Measurements from ENCODE around the gene CPM.

CPM gene

GRCh38 chr12:68873316-68873715 lies 59.7 kb downstream of the CPM start:
- DNase-seq, result no peak

- peak in 1 of 3 experiments; percentile 11 for DNase-seq
Measured at GRCh38 chr12:68871921-68872320, 61.0 kb downstream of the CPM start.

- DNase-seq, result no peak
Measured at GRCh38 chr12:68871396-68871795, 61.6 kb downstream of the CPM start.

GRCh38 chr12:68870443-68870842 lies 62.5 kb downstream of the CPM start:
- DNase-seq, result no peak

GRCh38 chr12:68870011-68870410 lies 63.0 kb downstream of the CPM start:
- DNase-seq, result no peak

GRCh38 chr12:68868043-68868790 lies 64.8 kb downstream of the CPM start:
- no peak for DNase-seq

- DNase-seq, result no peak
Measured at GRCh38 chr12:68867606-68868005, 65.4 kb downstream of the CPM start.

- peak in 1 of 3 experiments; percentile 53 for DNase-seq
Measured at GRCh38 chr12:68866950-68867349, 66.0 kb downstream of the CPM start.

GRCh38 chr12:68865399-68866164 lies 67.4 kb downstream of the CPM start:
- DNase-seq, result no peak

GRCh38 chr12:68864604-68865003 lies 68.4 kb downstream of the CPM start:
- DNase-seq, result no peak

- DNase-seq, result peak; percentile 25 to 76 (median 71)
Measured at GRCh38 chr12:68863886-68864454, 69.0 kb downstream of the CPM start.

GRCh38 chr12:68863109-68863770 lies 69.7 kb downstream of the CPM start:
- no peak for DNase-seq

GRCh38 chr12:68861890-68862289 lies 71.1 kb downstream of the CPM start:
- no peak for DNase-seq

GRCh38 chr12:68856510-68856909 lies 76.5 kb downstream of the CPM start:
- DNase-seq, result no peak

- DNase-seq, result no peak
Measured at GRCh38 chr12:68855771-68856170, 77.2 kb downstream of the CPM start.

- DNase-seq, result no peak
Measured at GRCh38 chr12:68855111-68855510, 77.9 kb downstream of the CPM start.

GRCh38 chr12:68854554-68854953 lies 78.4 kb downstream of the CPM start:
- DNase-seq, result no peak

- no peak for DNase-seq
Measured at GRCh38 chr12:68854078-68854468, 78.9 kb downstream of the CPM start.

- DNase-seq, result no peak
Measured at GRCh38 chr12:68853396-68854077, 79.4 kb downstream of the CPM start.

GRCh38 chr12:68851592-68852306 lies 81.2 kb downstream of the CPM start:
- DNase-seq, result no peak

- no peak for DNase-seq
Measured at GRCh38 chr12:68850390-68850789, 82.6 kb downstream of the CPM start.

GRCh38 chr12:68846811-68847210 lies 86.2 kb downstream of the CPM start:
- DNase-seq, result no peak

All from NCI-H1417 (cell line).